ENCODE data around the gene TPRG1. TPM values are rescaled to one million over a fixed set of nuclear protein-coding genes. Genes with fewer than 3 reads are reported as not detected.

Gene TPRG1
- total and polyA plus RNA-seq, 2 of the 8 experiments (the other 6 are each of a cell fraction or from before 2014, with no cell fraction given), result 0.37 to 0.47 TPM

- Histone ChIP-seq H3K18ac (ENCODE audit: extremely low read depth, low read length) (no peak overlapping the region), H2BK5ac (ENCODE audit: low read depth, low read length) (no peak overlapping the region), H3K9ac (replicated peaks in 1 of 4; ENCODE audit: extremely low read depth in 1 of 4, low read depth in 3 of 4, low read length in 3 of 4) (no peak overlapping the region), H2AFZ (ENCODE audit: low read length) (no peak overlapping the region), H3K14ac (ENCODE audit: insufficient read length) (no peak overlapping the region), H3K23ac (ENCODE audit: insufficient read length) (no peak overlapping the region), H3K4me3 (ENCODE audit: extremely low read depth in 1 of 4, insufficient read depth in 2 of 4, low read depth in 3 of 4, low read length in 4 of 4) (no peak overlapping the region), H3K4me1 (replicated peaks in 1 of 4; ENCODE audit: control insufficient read depth in 3 of 4, insufficient read depth in 4 of 4, low read length in 3 of 4) (no peaks in the 10 kb centered on the region), H3K4me2 (ENCODE audit: insufficient read depth in 1 of 2, low read depth in 2 of 2, low read length in 2 of 2) (no peak overlapping the region), H3K4ac (replicated peaks; ENCODE audit: insufficient read length, low read depth, low read length) (no peak overlapping the region), H3K27me3 (replicated peaks in 1 of 4; ENCODE audit: control insufficient read depth in 3 of 4, extremely low read depth in 1 of 4, insufficient read depth in 3 of 4, low read length in 3 of 4) (no peaks in the 10 kb centered on the region), H4K20me1 (replicated peaks in 1 of 2; ENCODE audit: control insufficient read depth in 1 of 2, insufficient read depth in 2 of 2, low read length in 2 of 2) (no peaks in the 10 kb centered on the region), H4K91ac (replicated peaks; ENCODE audit: insufficient read length, low read length) (no peak overlapping the region), H3K9me3 (ENCODE audit: insufficient read depth in 2 of 2, low read depth in 1 of 2, low read length in 1 of 2) (0 out of 4 replicates have a peak, but pooled peaks cover 0 to 4% of the 10 kb centered on the region in 2 experiments), H3K79me1 (ENCODE audit: low read depth, low read length) (no peaks in the 10 kb centered on the region), H4K5ac (ENCODE audit: insufficient read length, low read depth, low read length) (no peak overlapping the region), H2BK20ac (ENCODE audit: low read length) (no peak overlapping the region), H4K8ac (ENCODE audit: extremely low read depth, insufficient read depth, low read length) (no peak overlapping the region), H3K23me2 (ENCODE audit: low read depth, low read length) (no peaks in the 10 kb centered on the region), H3K27ac (ENCODE audit: low read depth, low read length) (no peak overlapping the region), H2AK5ac (ENCODE audit: low read depth, low read length) (no peak overlapping the region), H2BK15ac (ENCODE audit: low read length) (no peak overlapping the region), H3K79me2 (ENCODE audit: control insufficient read depth in 1 of 2, insufficient read depth in 2 of 2, low read length in 2 of 2) (no peaks in the 10 kb centered on the region), H2BK12ac (ENCODE audit: low read depth, low read length) (no peak overlapping the region), H3K36me3 (ENCODE audit: control insufficient read depth in 2 of 4, insufficient read depth in 4 of 4, low read length in 3 of 4) (no peaks in the 10 kb centered on the region), H3K56ac (replicated peaks; ENCODE audit: insufficient read length, low read depth, low read length) (no peak overlapping the region), H2BK120ac (replicated peaks; ENCODE audit: low read depth, low read length) (no peak overlapping the region)
- 89% methylated on average over 11 of the region's 11 CpGs; no CpG with 5 or more reads in 1 of the 2 experiments for WGBS, 2 experiments (ENCODE audit: extremely low coverage in 1 of 2, insufficient coverage in 1 of 2, insufficient read length in 1 of 2, insufficient replicate concordance in 2 of 2, low coverage in 1 of 2, low lambda C conversion rate in 2 of 2, missing lambda C conversion rate in 1 of 2)
- FAIRE-seq (no peak), DNase-seq (ENCODE audit: low read depth in 1 of 2, low spot score in 2 of 2) (no peak)
- ChIA-PET POLR2A (ENCODE audit: partially characterized antibody) (no interaction called here), CTCF (ENCODE audit: partially characterized antibody) (interaction anchor here (0.6 kb wide), 1 partner anchor 188 kb away, joined by 3 read pairs; no protein-coding TSS in a partner anchor)
- TF ChIP-seq RBBP5 (IDR thresholded peaks at IDR 0.05; ENCODE audit: borderline replicate concordance, low read depth, low read length), result no peak
- no peak for TF ChIP-seq HDAC2 (IDR thresholded peaks at IDR 0.05; ENCODE audit: borderline replicate concordance in 1 of 2, low read depth in 2 of 2, low read length in 2 of 2)
- TF ChIP-seq SRF (IDR thresholded peaks at IDR 0.05; ENCODE audit: low read depth, low read length), result no peak
- no peak for TF ChIP-seq ZNF274 (IDR thresholded peaks at IDR 0.05; ENCODE audit: borderline replicate concordance, extremely low read depth, low read length)
- TF ChIP-seq CHD1 (IDR thresholded peaks at IDR 0.05; ENCODE audit: low read depth, low read length), result no peak
- TF ChIP-seq KDM5A (IDR thresholded peaks at IDR 0.05; ENCODE audit: low read length), result no peak
- no peak for TF ChIP-seq TBP (IDR thresholded peaks at IDR 0.05; ENCODE audit: low read depth, low read length)
- no peak for TF ChIP-seq TAF1 (IDR thresholded peaks at IDR 0.05; ENCODE audit: low read depth, low read length)
- TF ChIP-seq E2F6 (IDR thresholded peaks at IDR 0.05), result no peak
- no peak for TF ChIP-seq FOSL1 (IDR thresholded peaks at IDR 0.05; ENCODE audit: insufficient read depth, low read depth, low read length)
- TF ChIP-seq GABPA (IDR thresholded peaks at IDR 0.05; ENCODE audit: borderline replicate concordance, insufficient read depth, low read length), result no peak
- TF ChIP-seq POLR2AphosphoS5 (IDR thresholded peaks at IDR 0.05; ENCODE audit: low read depth, low read length), result no peak
These were observed 48.0 kb upstream of the TPRG1 start for GRCh38 chr3:189123595-189124387.

All from H1 (cell line).